K562 (cell line): Measurements from ENCODE around the gene TPPP. TPM values are rescaled to one million over a fixed set of nuclear protein-coding genes. Genes with fewer than 3 reads are reported as not detected.

ENCODE experiments used
- CBFA2T3 ChIP-seq: fragments of 450-650 bp; IDR thresholded peaks from 2 replicates; pipeline ENCODE4 v1.6.1; 2017
- CBX5 ChIP-seq: IDR thresholded peaks from 2 replicates; pipeline ENCODE4 v1.6.1; 2014; ENCODE audit warnings: low read depth, borderline replicate concordance
- ESRRA ChIP-seq: fragments of 450-650 bp; IDR thresholded peaks from 2 replicates; pipeline ENCODE4 v1.6.1; 2014; ENCODE audit warnings: low read depth, mild to moderate bottlenecking, moderate library complexity, borderline replicate concordance
- FOXK2 ChIP-seq, 2 experiments: fragments of 450-650 bp; IDR thresholded peaks in 1 of 2; conservative IDR thresholded peaks in 1 of 2; 2 replicates each; pipeline ENCODE4 v1.6.1; 2016; ENCODE audit warnings: low read depth in 2 of 2, mild to moderate bottlenecking in 1 of 2
- HNRNPLL ChIP-seq: fragments of 200-400 bp; formaldehyde crosslinking; IDR thresholded peaks from 2 replicates; pipeline ENCODE4 v1.6.1; 2017; ENCODE audit warnings: low read length, low read depth, mild to moderate bottlenecking; ENCODE audit not compliant: poor library complexity, severe bottlenecking
- KLF6 ChIP-seq: fragments of 250-450 bp; sonication (Bioruptor Pico); IDR thresholded peaks from 2 replicates; pipeline ENCODE4 v1.4.0; 2020; ENCODE audit warnings: mild to moderate bottlenecking, moderate library complexity, borderline replicate concordance
- NRF1 ChIP-seq, 2 experiments: fragments of 450-650 bp; IDR thresholded peaks in 1 of 2; conservative IDR thresholded peaks in 1 of 2; 2 replicates each; pipeline ENCODE4 v1.6.1; 2014; ENCODE audit warnings: mild to moderate bottlenecking in 2 of 2
- PHF21A ChIP-seq: fragments of 450-650 bp; IDR thresholded peaks from 2 replicates; pipeline ENCODE4 v1.6.1; 2017; ENCODE audit warnings: low read depth, borderline replicate concordance
- POLR2AphosphoS5 ChIP-seq: IDR thresholded peaks from 2 replicates; pipeline ENCODE4 v1.6.1; 2011; ENCODE audit warnings: mild to moderate bottlenecking, low read depth, low read length, moderate library complexity; ENCODE audit not compliant: control insufficient read depth, insufficient read depth
- TAF1 ChIP-seq: IDR thresholded peaks from 2 replicates; pipeline ENCODE4 v1.6.1; 2011; ENCODE audit warnings: mild to moderate bottlenecking, low read length, moderate library complexity; ENCODE audit not compliant: insufficient read depth, control insufficient read depth, severe bottlenecking; ENCODE audit errors: extremely low read depth
- ZBTB43 ChIP-seq: sonication (generic); formaldehyde crosslinking; IDR thresholded peaks from 2 replicates; pipeline ENCODE4 v1.8.0; 2023; ENCODE audit warnings: mild to moderate bottlenecking, missing genetic modification reagents
- ZC3H4 ChIP-seq: sonication (generic); formaldehyde crosslinking; IDR thresholded peaks from 2 replicates; pipeline ENCODE4 v1.9.0; 2021; ENCODE audit warnings: missing genetic modification reagents, borderline replicate concordance
- ZNF212 ChIP-seq: fragments of 450-650 bp; formaldehyde crosslinking; IDR thresholded peaks from 2 replicates; pipeline ENCODE4 v1.4.0; 2020; ENCODE audit warnings: mild to moderate bottlenecking
- polyA plus RNA-seq, 8 experiments: library from polyadenylated mRNA; depleted of rRNA in 4 of 8; stranded (reverse) in 5 of 8; unstranded in 3 of 8; fragments of >200 nt; fragmentation: Nextera tagmentation in 2 of 8; fragmentation: Illumina TruSeq in 1 of 8; extraction: Ambion mirVana in 2 of 8; extraction: Trizol in 1 of 8; gene quantifications; 2 replicates each; pipeline versions ENCODE4 v1.2.1 to v1.2.3, GENCODE V29; 2011 to 2014; ENCODE audit warnings: inconsistent platforms in 1 of 8, missing spikeins in 1 of 8
- total RNA-seq, 7 experiments: library from RNA; depleted of rRNA in 6 of 7; stranded (reverse); fragments of >200 nt in 6 of 7; fragmentation: Illumina TruSeq in 2 of 7; extraction: Trizol in 2 of 7; gene quantifications; 2 replicates each; pipeline versions ENCODE4 v1.2.1 to v1.2.3, GENCODE V29; 2011 to 2021; ENCODE audit warnings: low replicate concordance in 1 of 7
- TF ChIP-seq, protein P1 (sequence below): fragments of 200-800 bp; sonication (Bioruptor generic); IDR thresholded peaks from 2 replicates; pipeline ENCODE4 v1.6.1; 2016; ENCODE audit warnings: missing genetic modification characterization, missing compliant biosample characterization
- TF ChIP-seq, protein P2 (sequence below), 2 experiments: IDR thresholded peaks; 2 replicates each; pipeline ENCODE4 v1.6.1; 2012; ENCODE audit warnings: improper control_type of control experiment in 2 of 2, low read depth in 2 of 2, low read length in 2 of 2, borderline replicate concordance in 1 of 2
- TF ChIP-seq, protein P3 (sequence below): fragments of 250-450 bp; sonication (Bioruptor Pico); IDR thresholded peaks from 2 replicates; pipeline ENCODE4 v1.5.0; 2020; ENCODE audit warnings: mild to moderate bottlenecking

TPPP gene
- total and polyA plus RNA-seq, 9 of the 15 experiments (the other 6 are each of a cell fraction or from before 2014, with no cell fraction given) = 0.01 to 0.07 (median 0.03) TPM; not detected in 6

GRCh38 chr5:611731-612486 is 81.2 kb downstream of the TPPP start, which contains the start of gene CEP72 (continued):
- no peak for TF ChIP-seq KLF6 (CRISPR knock-in tag)
- no peak for TF ChIP-seq ZBTB43 (CRISPR knock-in tag)
- TF ChIP-seq ZNF212 (CRISPR knock-in tag) = no peak
- peak in 1 of 2 experiments; percentile 77; a peak in 2 of 4 replicates for TF ChIP-seq FOXK2 (conservative IDR thresholded peaks at IDR 0.05 in 1 of 2, IDR thresholded peaks at IDR 0.05 in 1 of 2; ENCODE audit: low read depth in 2 of 2)
- no peak for TF ChIP-seq ZC3H4
- TF ChIP-seq, protein P1, sequence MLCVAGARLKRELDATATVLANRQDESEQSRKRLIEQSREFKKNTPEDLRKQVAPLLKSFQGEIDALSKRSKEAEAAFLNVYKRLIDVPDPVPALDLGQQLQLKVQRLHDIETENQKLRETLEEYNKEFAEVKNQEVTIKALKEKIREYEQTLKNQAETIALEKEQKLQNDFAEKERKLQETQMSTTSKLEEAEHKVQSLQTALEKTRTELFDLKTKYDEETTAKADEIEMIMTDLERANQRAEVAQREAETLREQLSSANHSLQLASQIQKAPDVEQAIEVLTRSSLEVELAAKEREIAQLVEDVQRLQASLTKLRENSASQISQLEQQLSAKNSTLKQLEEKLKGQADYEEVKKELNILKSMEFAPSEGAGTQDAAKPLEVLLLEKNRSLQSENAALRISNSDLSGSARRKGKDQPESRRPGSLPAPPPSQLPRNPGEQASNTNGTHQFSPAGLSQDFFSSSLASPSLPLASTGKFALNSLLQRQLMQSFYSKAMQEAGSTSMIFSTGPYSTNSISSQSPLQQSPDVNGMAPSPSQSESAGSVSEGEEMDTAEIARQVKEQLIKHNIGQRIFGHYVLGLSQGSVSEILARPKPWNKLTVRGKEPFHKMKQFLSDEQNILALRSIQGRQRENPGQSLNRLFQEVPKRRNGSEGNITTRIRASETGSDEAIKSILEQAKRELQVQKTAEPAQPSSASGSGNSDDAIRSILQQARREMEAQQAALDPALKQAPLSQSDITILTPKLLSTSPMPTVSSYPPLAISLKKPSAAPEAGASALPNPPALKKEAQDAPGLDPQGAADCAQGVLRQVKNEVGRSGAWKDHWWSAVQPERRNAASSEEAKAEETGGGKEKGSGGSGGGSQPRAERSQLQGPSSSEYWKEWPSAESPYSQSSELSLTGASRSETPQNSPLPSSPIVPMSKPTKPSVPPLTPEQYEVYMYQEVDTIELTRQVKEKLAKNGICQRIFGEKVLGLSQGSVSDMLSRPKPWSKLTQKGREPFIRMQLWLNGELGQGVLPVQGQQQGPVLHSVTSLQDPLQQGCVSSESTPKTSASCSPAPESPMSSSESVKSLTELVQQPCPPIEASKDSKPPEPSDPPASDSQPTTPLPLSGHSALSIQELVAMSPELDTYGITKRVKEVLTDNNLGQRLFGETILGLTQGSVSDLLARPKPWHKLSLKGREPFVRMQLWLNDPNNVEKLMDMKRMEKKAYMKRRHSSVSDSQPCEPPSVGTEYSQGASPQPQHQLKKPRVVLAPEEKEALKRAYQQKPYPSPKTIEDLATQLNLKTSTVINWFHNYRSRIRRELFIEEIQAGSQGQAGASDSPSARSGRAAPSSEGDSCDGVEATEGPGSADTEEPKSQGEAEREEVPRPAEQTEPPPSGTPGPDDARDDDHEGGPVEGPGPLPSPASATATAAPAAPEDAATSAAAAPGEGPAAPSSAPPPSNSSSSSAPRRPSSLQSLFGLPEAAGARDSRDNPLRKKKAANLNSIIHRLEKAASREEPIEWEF (CRISPR knock-in tag) = no peak
- TF ChIP-seq ESRRA = no peak
- TF ChIP-seq NRF1 (conservative IDR thresholded peaks at IDR 0.05 in 1 of 2, IDR thresholded peaks at IDR 0.05 in 1 of 2) = peak; percentile 72 to 74; a peak in 3 of 4 replicates
- TF ChIP-seq TAF1 = peak; percentile 94
- TF ChIP-seq HNRNPLL = no peak
- TF ChIP-seq CBFA2T3 = no peak
- TF ChIP-seq, protein P2, sequence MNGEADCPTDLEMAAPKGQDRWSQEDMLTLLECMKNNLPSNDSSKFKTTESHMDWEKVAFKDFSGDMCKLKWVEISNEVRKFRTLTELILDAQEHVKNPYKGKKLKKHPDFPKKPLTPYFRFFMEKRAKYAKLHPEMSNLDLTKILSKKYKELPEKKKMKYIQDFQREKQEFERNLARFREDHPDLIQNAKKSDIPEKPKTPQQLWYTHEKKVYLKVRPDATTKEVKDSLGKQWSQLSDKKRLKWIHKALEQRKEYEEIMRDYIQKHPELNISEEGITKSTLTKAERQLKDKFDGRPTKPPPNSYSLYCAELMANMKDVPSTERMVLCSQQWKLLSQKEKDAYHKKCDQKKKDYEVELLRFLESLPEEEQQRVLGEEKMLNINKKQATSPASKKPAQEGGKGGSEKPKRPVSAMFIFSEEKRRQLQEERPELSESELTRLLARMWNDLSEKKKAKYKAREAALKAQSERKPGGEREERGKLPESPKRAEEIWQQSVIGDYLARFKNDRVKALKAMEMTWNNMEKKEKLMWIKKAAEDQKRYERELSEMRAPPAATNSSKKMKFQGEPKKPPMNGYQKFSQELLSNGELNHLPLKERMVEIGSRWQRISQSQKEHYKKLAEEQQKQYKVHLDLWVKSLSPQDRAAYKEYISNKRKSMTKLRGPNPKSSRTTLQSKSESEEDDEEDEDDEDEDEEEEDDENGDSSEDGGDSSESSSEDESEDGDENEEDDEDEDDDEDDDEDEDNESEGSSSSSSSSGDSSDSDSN (IDR thresholded peaks at IDR 0.05; ENCODE audit: borderline replicate concordance in 1 of 2, low read depth in 2 of 2, low read length in 2 of 2) = no peak
- TF ChIP-seq, protein P3, sequence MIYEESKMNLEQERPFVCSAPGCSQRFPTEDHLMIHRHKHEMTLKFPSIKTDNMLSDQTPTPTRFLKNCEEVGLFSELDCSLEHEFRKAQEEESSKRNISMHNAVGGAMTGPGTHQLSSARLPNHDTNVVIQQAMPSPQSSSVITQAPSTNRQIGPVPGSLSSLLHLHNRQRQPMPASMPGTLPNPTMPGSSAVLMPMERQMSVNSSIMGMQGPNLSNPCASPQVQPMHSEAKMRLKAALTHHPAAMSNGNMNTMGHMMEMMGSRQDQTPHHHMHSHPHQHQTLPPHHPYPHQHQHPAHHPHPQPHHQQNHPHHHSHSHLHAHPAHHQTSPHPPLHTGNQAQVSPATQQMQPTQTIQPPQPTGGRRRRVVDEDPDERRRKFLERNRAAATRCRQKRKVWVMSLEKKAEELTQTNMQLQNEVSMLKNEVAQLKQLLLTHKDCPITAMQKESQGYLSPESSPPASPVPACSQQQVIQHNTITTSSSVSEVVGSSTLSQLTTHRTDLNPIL (CRISPR knock-in tag) = no peak
- no peak for TF ChIP-seq CBX5
- peak; percentile 63; the same call in 1 of the 2 replicates for TF ChIP-seq POLR2AphosphoS5
- TF ChIP-seq PHF21A = no peak
